GM12878 (cell line): ENCODE measurements around the gene CADM2. TPM values are rescaled to one million over a fixed set of nuclear protein-coding genes. Genes with fewer than 3 reads are reported as not detected.

Source experiments
- ATAC-seq: fragments of 200-7000 bp; cut with Tn5 transposase; 3 replicates; pipeline ENCODE4 v1.9.1; 2020; ENCODE audit warnings: mild to moderate bottlenecking, moderate library complexity
- BruUV-seq: library from RNA; stranded (reverse); fragments of 400-500 nt; replicated peaks from 2 replicates; lab custom pipeline; 2021; lab: Mats Ljungman, UMichigan
- CTCF ChIA-PET: fragments of 300-600 bp; sonication (Branson Sonifier 250); formaldehyde crosslinking; extraction: SDS; loops from one replicate; lab custom pipeline; 2021; ENCODE audit warnings: inconsistent platforms; lab: Yijun Ruan, JAX
- POLR2A ChIA-PET: fragments of 350-600 bp; formaldehyde crosslinking; extraction: SDS; loops from one replicate; lab custom pipeline; 2021; ENCODE audit warnings: inconsistent platforms; lab: Charles Lee
- RAD21 ChIA-PET: fragments of 300-600 bp; sonication (Branson Sonifier 250); formaldehyde crosslinking; loops from one replicate; lab custom pipeline; 2023; ENCODE audit warnings: antibody characterized with exemption; ENCODE audit not compliant: unreplicated experiment; lab: Charles Lee
- SMC1A ChIA-PET: fragments of 300-600 bp; sonication (Branson Sonifier 250); formaldehyde crosslinking; loops from one replicate; lab custom pipeline; 2023; ENCODE audit not compliant: unreplicated experiment, uncharacterized antibody; lab: Charles Lee
- DNase-seq: peaks from one replicate; pipeline ENCODE4 v3.0.0-alpha.2; 2011; ENCODE audit warnings: low read depth, low spot score
- FAIRE-seq: peaks from 3 replicates; lab custom pipeline; 2011; peaks lifted over from hg19 to GRCh38; lab: Jason Lieb, UNC
- H2AFZ ChIP-seq: 2 replicates; pipeline ENCODE4 v1.6.0; 2011; ENCODE audit warnings: low read depth, low read length, control low read depth; ENCODE audit not compliant: control insufficient read depth
- H3K27ac ChIP-seq: 2 replicates; pipeline ENCODE4 v1.5.1; 2011; ENCODE audit warnings: control low read depth; ENCODE audit not compliant: control insufficient read depth, insufficient read depth
- H3K27me3 ChIP-seq, 2 experiments: replicated peaks in 1 of 2; 2 replicates each; pipeline versions ENCODE4 v1.6.0 to v1.6.1; 2011; ENCODE audit warnings: low read length in 1 of 2; ENCODE audit not compliant: control insufficient read depth in 2 of 2, insufficient read depth in 2 of 2
- H3K36me3 ChIP-seq, 2 experiments: 2 replicates each; pipeline ENCODE4 v1.5.1; 2011; ENCODE audit warnings: low read length in 1 of 2; ENCODE audit not compliant: control insufficient read depth in 2 of 2, insufficient read depth in 2 of 2
- H3K4me1 ChIP-seq: 2 replicates; pipeline ENCODE4 v1.6.1; 2011; ENCODE audit warnings: mild to moderate bottlenecking, low read length, moderate library complexity, mixed read lengths; ENCODE audit not compliant: control insufficient read depth, insufficient read depth
- H3K4me2 ChIP-seq: 2 replicates; pipeline ENCODE4 v1.6.0; 2011; ENCODE audit warnings: control low read depth; ENCODE audit not compliant: control insufficient read depth, insufficient read depth
- H3K4me3 ChIP-seq: fragments of 200-600 bp; sonication (generic); 2 replicates; pipeline ENCODE4 v1.5.1; 2016
- H3K79me2 ChIP-seq: 2 replicates; pipeline ENCODE4 v1.6.0; 2011; ENCODE audit warnings: low read length; ENCODE audit not compliant: control insufficient read depth, insufficient read depth
- H3K9ac ChIP-seq: 2 replicates; pipeline ENCODE4 v1.8.0; 2011; ENCODE audit warnings: low read length, control low read depth, mixed read lengths; ENCODE audit not compliant: control insufficient read depth, insufficient read depth
- H3K9me3 ChIP-seq: replicated peaks from 3 replicates; pipeline ENCODE4 v1.5.1; 2011; ENCODE audit warnings: mild to moderate bottlenecking, low read length; ENCODE audit not compliant: control insufficient read depth, insufficient read depth
- H4K20me1 ChIP-seq: 2 replicates; pipeline ENCODE4 v1.6.0; 2011; ENCODE audit not compliant: control insufficient read depth, insufficient read depth
- ATF3 ChIP-seq: IDR thresholded peaks from 2 replicates; pipeline ENCODE4 v1.6.1; 2011; ENCODE audit warnings: low read depth, mild to moderate bottlenecking, low read length, moderate library complexity, borderline replicate concordance; ENCODE audit errors: extremely low read depth
- BCL3 ChIP-seq: IDR thresholded peaks from 2 replicates; pipeline ENCODE4 v1.6.1; 2011; ENCODE audit warnings: borderline replicate concordance, low read depth, mild to moderate bottlenecking, moderate library complexity, low read length; ENCODE audit not compliant: insufficient read depth, poor library complexity, severe bottlenecking
- CEBPB ChIP-seq, 2 experiments: fragments of 150-350 bp in 1 of 2; IDR thresholded peaks; 2 replicates each; pipeline ENCODE4 v1.6.1; 2012 to 2014; ENCODE audit warnings: low read depth in 2 of 2, low read length in 2 of 2, borderline replicate concordance in 1 of 2, inconsistent platforms in 1 of 2
- ELK1 ChIP-seq: IDR thresholded peaks from 2 replicates; pipeline ENCODE4 v1.6.1; 2012; ENCODE audit warnings: low read depth, low read length, improper control_type of control experiment
- IRF5 ChIP-seq: fragments of 450-650 bp; IDR thresholded peaks from 2 replicates; pipeline ENCODE4 v1.6.1; 2017; ENCODE audit warnings: borderline replicate concordance
- MYB ChIP-seq: fragments of 150-350 bp; IDR thresholded peaks from 2 replicates; pipeline ENCODE4 v1.6.1; 2014; ENCODE audit warnings: mild to moderate bottlenecking, low read depth, low read length, borderline replicate concordance
- NBN ChIP-seq: fragments of 450-650 bp; IDR thresholded peaks from 2 replicates; pipeline ENCODE4 v1.6.1; 2016
- NFXL1 ChIP-seq: fragments of 450-650 bp; IDR thresholded peaks from 2 replicates; pipeline ENCODE4 v1.6.1; 2017; ENCODE audit warnings: antibody characterized with exemption, mild to moderate bottlenecking, borderline replicate concordance
- NFYB ChIP-seq: IDR thresholded peaks from 2 replicates; pipeline ENCODE4 v1.6.1; 2011; ENCODE audit warnings: low read depth, mild to moderate bottlenecking, low read length, improper control_type of control experiment, moderate library complexity; ENCODE audit not compliant: insufficient read depth
- POLR2A ChIP-seq: IDR thresholded peaks from 2 replicates; pipeline ENCODE4 v1.6.1; 2011; ENCODE audit warnings: low read depth, mild to moderate bottlenecking, low read length
- SIX5 ChIP-seq: IDR thresholded peaks from 2 replicates; pipeline ENCODE4 v1.6.1; 2011; ENCODE audit warnings: mild to moderate bottlenecking, low read depth, low read length, moderate library complexity; ENCODE audit not compliant: severe bottlenecking
- SKIL ChIP-seq: fragments of 450-650 bp; IDR thresholded peaks from 2 replicates; pipeline ENCODE4 v1.6.1; 2017; ENCODE audit warnings: mild to moderate bottlenecking, low read depth, inconsistent platforms; ENCODE audit not compliant: poor library complexity, severe bottlenecking
- SMC3 ChIP-seq: IDR thresholded peaks from 2 replicates; pipeline ENCODE4 v1.6.1; 2011; ENCODE audit warnings: low read length, improper control_type of control experiment, borderline replicate concordance
- SPI1 ChIP-seq: IDR thresholded peaks from 2 replicates; pipeline ENCODE4 v1.6.1; 2011; ENCODE audit warnings: low read depth, mild to moderate bottlenecking, low read length, moderate library complexity, borderline replicate concordance; ENCODE audit not compliant: insufficient read depth
- ZNF217 ChIP-seq: fragments of 450-650 bp; IDR thresholded peaks from 2 replicates; pipeline ENCODE4 v1.6.1; 2017; ENCODE audit warnings: antibody characterized with exemption, mild to moderate bottlenecking
- WGBS: methylation state at CpG from one replicate; pipeline ENCODE4 v1.1.6; 2016; ENCODE audit warnings: low lambda C conversion rate; ENCODE audit not compliant: insufficient replicate concordance, insufficient coverage; ENCODE audit errors: missing lambda C conversion rate; 5-methylcytosine and 5-hydroxymethylcytosine counted together
- in situ Hi-C: fragments of 300-500 bp; cut with MboI; formaldehyde crosslinking; loops from 9 replicates; pipeline ENCODE4 v1.14.3; 2018; ENCODE audit warnings: mixed read lengths
- intact Hi-C: fragments of 100-400 bp; cut with micrococcal nuclease; formaldehyde crosslinking; loops from one replicate; pipeline ENCODE4 v1.14.2; 2022; ENCODE audit not compliant: unreplicated experiment
- polyA plus RNA-seq, 11 experiments: library from polyadenylated mRNA; depleted of rRNA in 4 of 11; unstranded in 6 of 11; stranded (reverse) in 5 of 11; fragments of >200 nt; fragmentation: Nextera tagmentation in 4 of 11; fragmentation: Illumina TruSeq in 1 of 11; extraction: Ambion mirVana in 4 of 11; extraction: Trizol in 1 of 11; gene quantifications; 1 replicate in 1 of 11; 2 replicates in 10 of 11; pipeline versions ENCODE4 v1.2.1 to v1.2.3, GENCODE V29; 2011 to 2016; ENCODE audit warnings: inconsistent platforms in 2 of 11, missing spikeins in 2 of 11, low read depth in 1 of 11
- total RNA-seq, 4 experiments: library from RNA; depleted of rRNA in 3 of 4; stranded (reverse); fragments of >200 nt in 3 of 4; fragmentation: Illumina TruSeq in 1 of 4; extraction: Trizol in 1 of 4; gene quantifications; 2 replicates each; pipeline versions ENCODE4 v1.2.1 to v1.2.3, GENCODE V29; 2013 to 2021

Gene CADM2
- total and polyA plus RNA-seq, 10 of the 15 experiments (the other 5 are each of a cell fraction or from before 2014, with no cell fraction given), result 0.13 TPM; not detected in 9

GRCh38 chr3:85003479-85003878, 44.7 kb downstream of the CADM2 start (continued):
- TF ChIP-seq SKIL, result no peak
- TF ChIP-seq ELK1, result no peak
- no peak for TF ChIP-seq MYB
- no peak for TF ChIP-seq BCL3
- no peak for TF ChIP-seq SMC3
- TF ChIP-seq ZNF217, result no peak

GRCh38 chr3:85004147-85004546, 45.4 kb downstream of the CADM2 start:
- WGBS, result 0% methylated on average over 3 of the region's 3 CpGs
- no peaks in the 10 kb centered on the region for H3K36me3 ChIP-seq
- H3K79me2 ChIP-seq, result no peaks in the 10 kb centered on the region
- H3K27me3 ChIP-seq, result no peaks in the 10 kb centered on the region
- H3K4me1 ChIP-seq, result no peaks in the 10 kb centered on the region
- intact Hi-C loops (no loop called here), in situ Hi-C loops (no loop called here)
- no peak overlapping the region for H3K4me3 ChIP-seq
- ChIA-PET RAD21 (no interaction called here), SMC1A (interaction anchor here (0.6 to 1.0 kb wide), 3 partner anchors 11 to 993 kb away, joined by 3 read pairs; no protein-coding TSS in a partner anchor), CTCF (interaction anchor here (0.9 kb wide), 1 partner anchor 17 kb away, joined by 3 read pairs; no protein-coding TSS in a partner anchor), POLR2A (no interaction called here)
- H3K9me3 ChIP-seq, result no peaks in the 10 kb centered on the region
- H2AFZ ChIP-seq, result no peak overlapping the region
- DNase-seq (no peak), FAIRE-seq (no peak), ATAC-seq (no peak)
- no peak overlapping the region for H3K27ac ChIP-seq
- H4K20me1 ChIP-seq, result no peaks in the 10 kb centered on the region
- no peak overlapping the region for H3K9ac ChIP-seq
- H3K4me2 ChIP-seq, result no peak overlapping the region
- BruUV-seq, result no TSS peak
- TF ChIP-seq NFYB (no peak), SIX5 (no peak), SPI1 (no peak), IRF5 (no peak), NBN (no peak), POLR2A (no peak), CEBPB (IDR thresholded peaks at IDR 0.05; ENCODE audit: borderline replicate concordance in 1 of 2, low read depth in 2 of 2, low read length in 2 of 2) (no peak), ATF3 (no peak), ELK1 (no peak), NFXL1 (no peak)
